GM15510 (cell line): Measurements from ENCODE around the gene RPP25L.

ENCODE experiments used
- POLR2A ChIP-seq: IDR thresholded peaks from 3 replicates; pipeline ENCODE4 v1.6.1; 2011; ENCODE audit warnings: borderline replicate concordance; ENCODE audit not compliant: insufficient read length; ENCODE audit errors: extremely low read depth

The RPP25L gene

GRCh38 chr9:34628656-34629490 is 17.0 kb upstream of the RPP25L start, which contains the start of gene ARID3C:
ARID3C (minus strand) TSS chr9:34629066; CDS start chr9:34628014, 1,052 bp downstream.
- TF ChIP-seq POLR2A: no peak

GRCh38 chr9:34627716-34628655 is 16.1 kb upstream of the RPP25L start:
- no peak for TF ChIP-seq POLR2A

GRCh38 chr9:34625186-34625486 is 13.2 kb upstream of the RPP25L start:
- no peak for TF ChIP-seq POLR2A

GRCh38 chr9:34624475-34625185 is 12.7 kb upstream of the RPP25L start:
- TF ChIP-seq POLR2A: no peak

GRCh38 chr9:34623374-34624235 is 11.7 kb upstream of the RPP25L start:
- TF ChIP-seq POLR2A: no peak

GRCh38 chr9:34620061-34620994 is 8.4 kb upstream of the RPP25L start, which contains the start of gene DCTN3:
DCTN3 (minus strand) TSS chr9:34620495; CDS start chr9:34620464, 31 bp downstream.
- peak; percentile 70 for TF ChIP-seq POLR2A

- TF ChIP-seq POLR2A: no peak
Measured at GRCh38 chr9:34615132-34615531, 3.2 kb upstream of the RPP25L start.

- TF ChIP-seq POLR2A: no peak
Measured at GRCh38 chr9:34612788-34613390, 992 bp upstream of the RPP25L start.

GRCh38 chr9:34611251-34611810 is 566 bp downstream of the RPP25L start:
- TF ChIP-seq POLR2A: no peak

GRCh38 chr9:34610434-34611206 is 1.3 kb downstream of the RPP25L start:
- TF ChIP-seq POLR2A: no peak

GRCh38 chr9:34607331-34607730 is 4.6 kb downstream of the RPP25L start:
- TF ChIP-seq POLR2A: no peak
